Astrocyte (in vitro differentiated cells and primary cell): ENCODE results near the gene SOX1.

ENCODE experiments used
- CTCF ChIP-seq: IDR thresholded peaks from 2 replicates; pipeline ENCODE4 v1.5.1; 2011; ENCODE audit warnings: low read depth, mild to moderate bottlenecking, inconsistent platforms, low read length, moderate library complexity; ENCODE audit not compliant: insufficient read depth
- EZH2 ChIP-seq: IDR thresholded peaks from 2 replicates; pipeline ENCODE4 v1.6.1; 2012; ENCODE audit warnings: mild to moderate bottlenecking, low read length, inconsistent platforms; ENCODE audit not compliant: insufficient read depth

DNA sequence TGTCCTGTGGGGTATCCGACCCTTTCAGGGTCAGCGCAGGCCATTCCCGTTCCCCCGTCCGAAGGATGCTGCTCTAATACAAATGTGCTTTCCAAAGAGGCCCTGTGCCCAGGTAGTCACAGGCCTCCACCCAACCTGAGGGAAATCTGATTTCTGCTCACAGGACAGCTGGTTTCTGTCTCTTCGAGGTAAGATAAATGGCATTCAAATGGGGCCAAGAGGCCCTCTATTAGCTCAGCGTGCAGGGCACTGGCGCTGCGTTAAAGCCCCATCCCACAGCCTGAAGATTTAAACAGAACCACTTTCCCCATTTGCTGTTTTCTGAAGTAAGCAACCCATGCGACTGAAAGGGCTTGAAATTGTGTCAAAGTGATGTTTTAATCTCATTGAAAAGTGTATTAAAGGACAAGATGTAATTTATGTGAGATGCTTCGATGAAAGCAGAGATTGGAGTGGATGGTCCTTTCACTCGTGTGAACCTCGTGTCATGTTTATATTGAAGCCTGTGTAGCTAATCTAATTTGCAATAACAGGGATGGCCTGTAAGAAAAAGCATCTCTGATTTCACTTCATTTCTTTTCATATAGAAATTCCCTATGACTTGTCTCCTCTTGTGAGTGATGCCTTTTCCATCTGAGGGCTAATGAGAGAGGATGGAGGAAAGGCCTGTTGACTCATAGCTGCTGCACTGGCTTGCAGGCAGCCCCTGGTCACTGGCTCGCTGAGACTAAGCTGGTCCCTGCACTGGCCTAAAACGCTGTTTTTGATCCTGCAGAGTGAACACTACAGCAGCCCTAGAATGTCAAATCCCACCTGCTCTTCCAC is 7.3 kb upstream of the SOX1 start:
- TF ChIP-seq CTCF (no peak), EZH2 (no peak)
